Measurements from ENCODE around the gene MTAP. TPM values are rescaled to one million over a fixed set of nuclear protein-coding genes. Genes with fewer than 3 reads are reported as not detected.

MTAP gene
- total and polyA plus RNA-seq, 7 donors = 4.3 to 16.6 (median 14.8) TPM

DNA sequence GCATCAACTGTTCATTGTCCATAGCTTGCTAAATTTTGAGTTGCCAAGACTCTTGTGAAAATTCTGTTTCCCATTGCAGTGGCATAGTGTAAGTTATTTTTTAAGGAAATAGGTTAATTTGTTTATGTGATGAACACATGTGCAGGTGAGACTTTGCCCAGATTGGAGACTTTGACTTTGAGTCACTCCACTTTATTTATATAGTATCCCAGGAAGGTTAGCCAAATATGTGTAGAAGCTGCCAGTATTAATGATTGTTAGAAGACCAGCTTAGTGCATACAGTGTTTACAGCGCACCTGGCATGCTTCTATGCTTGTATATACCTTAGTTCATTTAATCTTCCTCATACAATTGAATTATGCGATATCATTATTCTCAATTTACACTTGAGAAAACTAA, 51.0 kb downstream of the MTAP start:
- no peak for DNase-seq
- 95 to 99% (median 97%) methylated on average over 2 of the region's 2 CpGs for WGBS, 3 donors
- TF ChIP-seq, protein P1, sequence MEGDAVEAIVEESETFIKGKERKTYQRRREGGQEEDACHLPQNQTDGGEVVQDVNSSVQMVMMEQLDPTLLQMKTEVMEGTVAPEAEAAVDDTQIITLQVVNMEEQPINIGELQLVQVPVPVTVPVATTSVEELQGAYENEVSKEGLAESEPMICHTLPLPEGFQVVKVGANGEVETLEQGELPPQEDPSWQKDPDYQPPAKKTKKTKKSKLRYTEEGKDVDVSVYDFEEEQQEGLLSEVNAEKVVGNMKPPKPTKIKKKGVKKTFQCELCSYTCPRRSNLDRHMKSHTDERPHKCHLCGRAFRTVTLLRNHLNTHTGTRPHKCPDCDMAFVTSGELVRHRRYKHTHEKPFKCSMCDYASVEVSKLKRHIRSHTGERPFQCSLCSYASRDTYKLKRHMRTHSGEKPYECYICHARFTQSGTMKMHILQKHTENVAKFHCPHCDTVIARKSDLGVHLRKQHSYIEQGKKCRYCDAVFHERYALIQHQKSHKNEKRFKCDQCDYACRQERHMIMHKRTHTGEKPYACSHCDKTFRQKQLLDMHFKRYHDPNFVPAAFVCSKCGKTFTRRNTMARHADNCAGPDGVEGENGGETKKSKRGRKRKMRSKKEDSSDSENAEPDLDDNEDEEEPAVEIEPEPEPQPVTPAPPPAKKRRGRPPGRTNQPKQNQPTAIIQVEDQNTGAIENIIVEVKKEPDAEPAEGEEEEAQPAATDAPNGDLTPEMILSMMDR (IDR thresholded peaks at IDR 0.05) = no peak
- no peak overlapping the region for H3K4me3 ChIP-seq
- no peaks in the 10 kb centered on the region for H3K27me3 ChIP-seq (ENCODE audit: insufficient read depth in 3 of 3, low read length in 2 of 3)
- H3K36me3 ChIP-seq (ENCODE audit: insufficient read depth in 1 of 2, low read depth in 1 of 2) = peaks cover 9 to 40% of the 10 kb centered on the region in 2 donors
- no peak overlapping the region for H3K27ac ChIP-seq
- H3K9me3 ChIP-seq = peaks cover 2% of the 10 kb centered on the region
- no peak for ATAC-seq
- H3K4me1 ChIP-seq = no peaks in the 10 kb centered on the region
- intact Hi-C loops (cut with DNase I) = no loop called here

DNA sequence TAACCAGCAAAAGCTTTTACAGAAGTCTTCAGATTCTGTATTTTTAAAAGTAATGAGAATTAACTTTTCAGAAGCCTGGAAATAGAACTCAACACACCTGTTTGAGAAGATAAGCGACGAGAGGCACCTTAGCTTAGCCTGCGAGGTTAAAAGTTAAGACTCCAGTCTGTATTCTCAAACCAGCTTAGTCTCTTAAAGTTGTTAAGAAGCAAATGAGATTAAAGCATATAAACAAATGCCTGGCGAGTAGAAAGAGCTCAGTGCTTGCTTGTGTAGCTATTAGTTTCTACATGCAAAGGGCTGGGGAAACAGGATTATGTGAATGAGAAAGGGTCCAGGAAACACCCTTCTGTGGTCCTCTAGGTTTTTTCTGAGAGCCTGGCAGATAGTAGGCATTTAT, 51.7 kb downstream of the MTAP start:
- 94 to 96% (median 95%) methylated on average over 4 of the region's 4 CpGs for WGBS, 3 donors
- DNase-seq (no peak), ATAC-seq (no peak)
- H3K9me3 ChIP-seq = no peaks in the 10 kb centered on the region
- H3K4me3 ChIP-seq = no peak overlapping the region
- intact Hi-C loops (cut with DNase I) = no loop called here
- TF ChIP-seq, protein P1 (IDR thresholded peaks at IDR 0.05) = no peak
- peaks cover 9 to 47% of the 10 kb centered on the region in 2 donors for H3K36me3 ChIP-seq (ENCODE audit: insufficient read depth in 1 of 2, low read depth in 1 of 2)
- H3K27me3 ChIP-seq (ENCODE audit: insufficient read depth in 3 of 3, low read length in 2 of 3) = no peaks in the 10 kb centered on the region
- H3K4me1 ChIP-seq = no peaks in the 10 kb centered on the region
- H3K27ac ChIP-seq = no peak overlapping the region

DNA sequence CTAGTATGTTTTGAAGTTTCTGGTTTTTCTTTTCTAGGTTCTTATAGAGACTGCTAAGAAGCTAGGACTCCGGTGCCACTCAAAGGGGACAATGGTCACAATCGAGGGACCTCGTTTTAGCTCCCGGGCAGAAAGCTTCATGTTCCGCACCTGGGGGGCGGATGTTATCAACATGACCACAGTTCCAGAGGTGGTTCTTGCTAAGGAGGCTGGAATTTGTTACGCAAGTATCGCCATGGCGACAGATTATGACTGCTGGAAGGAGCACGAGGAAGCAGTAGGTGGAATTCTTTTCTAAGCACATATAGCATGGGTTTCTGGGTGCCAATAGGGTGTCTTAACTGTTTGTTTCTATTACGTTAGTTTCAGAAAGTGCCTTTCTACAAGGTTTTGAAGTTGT, 52.2 kb downstream of the MTAP start:
- WGBS, 3 donors = 88 to 95% (median 91%) methylated on average over 11 of the region's 11 CpGs
- H3K27ac ChIP-seq = no peak overlapping the region
- no peak for ATAC-seq
- H3K36me3 ChIP-seq (ENCODE audit: insufficient read depth in 1 of 2, low read depth in 1 of 2) = peaks cover 9 to 51% of the 10 kb centered on the region in 2 donors
- no peaks in the 10 kb centered on the region for H3K9me3 ChIP-seq
- DNase-seq = no peak
- TF ChIP-seq, protein P1 (IDR thresholded peaks at IDR 0.05) = no peak
- intact Hi-C loops (cut with DNase I) = no loop called here
- no peaks in the 10 kb centered on the region for H3K4me1 ChIP-seq
- H3K4me3 ChIP-seq = no peak overlapping the region
- no peaks in the 10 kb centered on the region for H3K27me3 ChIP-seq (ENCODE audit: insufficient read depth in 3 of 3, low read length in 2 of 3)

DNA sequence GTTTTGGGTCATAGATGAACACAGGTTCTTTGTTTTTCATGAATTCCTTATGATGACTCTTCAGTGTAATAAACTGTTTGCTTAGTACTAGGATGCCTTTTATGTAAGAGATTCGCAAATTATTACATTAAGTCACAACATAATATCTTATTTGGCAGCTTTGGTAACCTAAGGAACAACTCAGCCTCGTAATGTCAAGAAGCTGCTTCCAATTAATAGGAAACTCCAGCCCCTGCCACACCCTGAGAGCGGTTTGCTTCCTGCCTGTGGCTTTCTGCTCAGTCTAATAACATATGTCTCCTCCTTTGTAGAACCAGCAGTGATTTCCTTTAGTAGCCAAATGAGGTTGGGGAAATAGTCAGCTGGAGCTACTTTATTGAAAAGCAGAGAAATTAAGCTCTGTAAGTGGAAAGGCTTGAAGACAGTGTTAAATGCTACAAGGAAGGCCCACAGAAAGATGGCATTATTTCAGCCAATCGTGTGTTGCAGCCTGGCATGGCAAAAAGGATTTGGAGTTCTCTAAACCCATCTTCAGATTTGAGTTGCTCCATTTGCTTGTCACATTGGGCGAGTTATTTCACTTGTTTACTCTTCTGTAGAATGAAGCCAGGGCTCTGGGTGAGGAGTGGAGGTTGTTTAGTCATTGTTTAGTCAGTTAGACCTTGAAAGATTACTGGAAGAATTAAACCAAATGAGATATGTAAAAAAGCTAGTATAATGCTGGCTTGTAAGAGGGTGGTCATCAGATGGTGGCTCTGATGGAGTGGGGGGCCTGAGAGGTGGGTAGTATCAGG, 54.1 kb downstream of the MTAP start:
- no peak for ATAC-seq
- intact Hi-C loops (cut with DNase I) = no loop called here
- Histone ChIP-seq H3K36me3 (ENCODE audit: insufficient read depth in 1 of 2, low read depth in 1 of 2) (peaks cover 9 to 67% of the 10 kb centered on the region in 2 donors), H3K4me1 (no peaks in the 10 kb centered on the region), H3K9me3 (no peaks in the 10 kb centered on the region), H3K27me3 (ENCODE audit: insufficient read depth in 3 of 3, low read length in 2 of 3) (no peaks in the 10 kb centered on the region), H3K27ac (no peak overlapping the region), H3K4me3 (no peak overlapping the region)
- no peak for DNase-seq
- 81 to 85% (median 85%) methylated on average over 5 of the region's 5 CpGs for WGBS, 3 donors
- TF ChIP-seq, protein P1 (IDR thresholded peaks at IDR 0.05) = no peak

DNA sequence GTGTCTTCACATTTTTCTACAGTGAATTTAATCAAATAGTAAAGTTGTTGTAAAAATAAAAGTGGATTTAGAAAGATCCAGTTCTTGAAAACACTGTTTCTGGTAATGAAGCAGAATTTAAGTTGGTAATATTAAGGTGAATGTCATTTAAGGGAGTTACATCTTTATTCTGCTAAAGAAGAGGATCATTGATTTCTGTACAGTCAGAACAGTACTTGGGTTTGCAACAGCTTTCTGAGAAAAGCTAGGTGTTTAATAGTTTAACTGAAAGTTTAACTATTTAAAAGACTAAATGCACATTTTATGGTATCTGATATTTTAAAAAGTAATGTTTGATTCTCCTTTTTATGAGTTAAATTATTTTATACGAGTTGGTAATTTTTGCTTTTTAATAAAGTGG, 60.4 kb downstream of the MTAP start:
- DNase-seq (no peak), ATAC-seq (no peak)
- Histone ChIP-seq H3K36me3 (ENCODE audit: insufficient read depth in 1 of 2, low read depth in 1 of 2) (peaks cover 0 to 80% of the 10 kb centered on the region in 2 donors), H3K9me3 (no peaks in the 10 kb centered on the region), H3K27me3 (ENCODE audit: insufficient read depth in 3 of 3, low read length in 2 of 3) (no peaks in the 10 kb centered on the region), H3K27ac (no peak overlapping the region), H3K4me1 (no peaks in the 10 kb centered on the region), H3K4me3 (no peak overlapping the region)
- TF ChIP-seq, protein P1 (IDR thresholded peaks at IDR 0.05) = no peak
- intact Hi-C loops (cut with DNase I) = no loop called here
- WGBS, 3 donors = 90 to 97% (median 92%) methylated on average over 1 of the region's 1 CpG
